ENCODE data around the gene ARL8B.

DNA sequence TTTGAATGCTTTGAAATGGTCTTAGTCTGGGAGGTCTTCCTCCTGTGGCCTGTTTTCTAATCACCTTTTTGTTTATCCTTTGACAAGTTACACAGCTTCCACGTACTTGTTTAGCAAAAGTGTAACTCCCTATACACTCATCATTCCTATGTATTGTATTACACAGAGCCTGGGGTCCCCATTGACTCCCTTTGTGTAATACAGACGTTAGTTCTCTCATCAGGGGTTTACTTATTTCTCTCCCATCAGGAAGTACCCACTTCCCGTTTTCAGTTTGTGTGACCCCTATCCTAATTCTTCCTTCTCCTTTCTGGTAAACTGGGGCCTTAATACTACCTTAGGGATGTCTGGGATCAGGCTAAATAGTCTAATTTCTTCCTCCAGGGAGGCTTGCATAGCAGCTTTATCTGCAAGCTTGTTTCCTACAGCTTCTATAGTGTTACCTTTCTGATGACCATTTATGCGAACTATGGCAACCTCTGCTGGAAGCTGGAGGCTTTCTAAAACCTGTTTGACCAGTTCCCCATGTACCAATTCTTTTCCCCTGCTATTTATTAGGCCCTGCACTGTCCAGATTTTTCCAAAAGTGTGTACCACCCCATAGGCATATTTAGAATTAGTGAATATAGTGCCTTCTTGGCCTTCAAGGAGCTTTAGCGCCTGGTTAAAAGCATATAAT, 22.4 kb downstream of the ARL8B start:
- TF ChIP-seq, protein P1, sequence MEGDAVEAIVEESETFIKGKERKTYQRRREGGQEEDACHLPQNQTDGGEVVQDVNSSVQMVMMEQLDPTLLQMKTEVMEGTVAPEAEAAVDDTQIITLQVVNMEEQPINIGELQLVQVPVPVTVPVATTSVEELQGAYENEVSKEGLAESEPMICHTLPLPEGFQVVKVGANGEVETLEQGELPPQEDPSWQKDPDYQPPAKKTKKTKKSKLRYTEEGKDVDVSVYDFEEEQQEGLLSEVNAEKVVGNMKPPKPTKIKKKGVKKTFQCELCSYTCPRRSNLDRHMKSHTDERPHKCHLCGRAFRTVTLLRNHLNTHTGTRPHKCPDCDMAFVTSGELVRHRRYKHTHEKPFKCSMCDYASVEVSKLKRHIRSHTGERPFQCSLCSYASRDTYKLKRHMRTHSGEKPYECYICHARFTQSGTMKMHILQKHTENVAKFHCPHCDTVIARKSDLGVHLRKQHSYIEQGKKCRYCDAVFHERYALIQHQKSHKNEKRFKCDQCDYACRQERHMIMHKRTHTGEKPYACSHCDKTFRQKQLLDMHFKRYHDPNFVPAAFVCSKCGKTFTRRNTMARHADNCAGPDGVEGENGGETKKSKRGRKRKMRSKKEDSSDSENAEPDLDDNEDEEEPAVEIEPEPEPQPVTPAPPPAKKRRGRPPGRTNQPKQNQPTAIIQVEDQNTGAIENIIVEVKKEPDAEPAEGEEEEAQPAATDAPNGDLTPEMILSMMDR (IDR thresholded peaks at IDR 0.05) = no peak
- TF ChIP-seq POLR2AphosphoS5 (IDR thresholded peaks at IDR 0.05) = no peak
- TF ChIP-seq POLR2A (IDR thresholded peaks at IDR 0.05) = no peak

Measured in upper lobe of left lung (tissue), 4 donors.